GM12801 (cell line): Measurements from ENCODE around the gene ADAT3.
"Not testable (repeated sequence)": the region's sequence is repeated elsewhere in the genome, so short reads cannot be mapped to it uniquely, and the experiment has no call there.

Source experiments
- CTCF ChIP-seq: IDR thresholded peaks from one replicate; pipeline ENCODE4 v1.5.1; 2011; ENCODE audit warnings: control low read depth; ENCODE audit not compliant: insufficient read length; ENCODE audit errors: extremely low read depth

Gene ADAT3

GRCh38 chr19:1882089-1882785 is 23.0 kb upstream of the ADAT3 start:
- TF ChIP-seq CTCF = no peak

- TF ChIP-seq CTCF = no peak
Measured at GRCh38 chr19:1882786-1883692, 22.2 kb upstream of the ADAT3 start.

GRCh38 chr19:1883784-1884183 is 21.4 kb upstream of the ADAT3 start:
- TF ChIP-seq CTCF = no peak

- no peak for TF ChIP-seq CTCF
Measured at GRCh38 chr19:1884291-1884718, 20.9 kb upstream of the ADAT3 start.

GRCh38 chr19:1884719-1885334 is 20.4 kb upstream of the ADAT3 start:
- TF ChIP-seq CTCF = no peak

- TF ChIP-seq CTCF = not testable (repeated sequence)
Measured at GRCh38 chr19:1885398-1886119, 19.6 kb upstream of the ADAT3 start, which contains the start of gene ABHD17A. Gene ABHD17A (minus strand): TSS chr19:1885496. CDS start chr19:1881566, 3,930 bp downstream.
